ENCODE results near the gene KCNQ1. TPM values are rescaled to one million over a fixed set of nuclear protein-coding genes. Genes with fewer than 3 reads are reported as not detected.

Gene KCNQ1
- total and polyA plus RNA-seq, 2 donors (not counting 3 experiments of a cell fraction or from before 2014, with no cell fraction given): 0.07 to 0.09 TPM

DNA sequence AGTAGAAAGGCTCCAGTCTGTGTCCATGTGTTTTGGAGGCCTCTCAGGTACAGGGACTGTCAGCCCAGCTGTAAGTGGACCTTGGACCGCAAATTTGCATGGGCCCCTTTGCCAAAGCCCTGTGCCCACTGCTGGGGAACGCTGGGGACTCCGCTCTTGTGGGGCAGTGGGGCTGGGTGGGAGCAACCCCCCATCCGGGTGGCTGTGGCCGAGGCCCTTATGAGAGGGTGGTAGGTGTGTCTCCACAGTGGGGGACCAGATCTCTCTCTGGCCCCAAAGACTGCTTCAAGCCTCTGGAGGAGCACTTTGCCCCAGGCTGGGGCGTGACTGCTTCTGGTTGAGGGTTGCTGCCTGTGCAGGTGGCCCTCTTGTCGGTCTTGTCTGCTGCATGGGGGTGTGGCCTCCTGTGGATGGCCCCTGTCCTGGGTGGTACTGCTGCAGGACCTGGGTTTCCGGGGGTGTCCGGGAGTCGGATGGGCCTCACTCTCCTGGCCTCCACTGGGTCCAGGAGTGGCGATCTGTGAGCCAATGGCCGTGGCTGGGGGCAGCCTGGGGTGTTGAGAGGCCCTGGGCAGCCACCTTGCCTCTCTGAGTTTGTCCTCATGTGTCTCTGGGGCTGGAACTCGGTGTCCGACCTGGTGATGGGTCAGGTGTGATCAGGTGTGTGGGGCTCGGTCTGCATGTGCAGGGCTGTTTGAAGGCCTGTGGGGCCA lies 15.9 kb downstream of the KCNQ1 start:
- H3K9ac ChIP-seq (replicated peaks; ENCODE audit: extremely low read depth, insufficient read depth, low read length): no peak overlapping the region
- no peak overlapping the region for H3K4me3 ChIP-seq (replicated peaks in 1 of 3; ENCODE audit: insufficient read depth in 1 of 3, low read depth in 1 of 3, low read length in 3 of 3)
- TF ChIP-seq JUN (IDR thresholded peaks at IDR 0.05; ENCODE audit: borderline replicate concordance, insufficient read depth, insufficient read length, low read depth) (no peak), MYC (IDR thresholded peaks at IDR 0.05; ENCODE audit: low read depth, low read length) (no peak), FOS (IDR thresholded peaks at IDR 0.05; ENCODE audit: borderline replicate concordance, insufficient read depth, low read length) (no peak), EZH2 (IDR thresholded peaks at IDR 0.05; ENCODE audit: borderline replicate concordance, low read depth, low read length, severe bottlenecking) (no peak), POLR2A (IDR thresholded peaks at IDR 0.05; ENCODE audit: low read depth, low read length) (no peak), POLR2AphosphoS5 (IDR thresholded peaks at IDR 0.05; ENCODE audit: insufficient read depth, low read depth, low read length) (no peak), GATA2 (IDR thresholded peaks at IDR 0.05; ENCODE audit: insufficient read depth, insufficient read length, low read depth, low read length) (no peak)
- TF ChIP-seq, protein P1, sequence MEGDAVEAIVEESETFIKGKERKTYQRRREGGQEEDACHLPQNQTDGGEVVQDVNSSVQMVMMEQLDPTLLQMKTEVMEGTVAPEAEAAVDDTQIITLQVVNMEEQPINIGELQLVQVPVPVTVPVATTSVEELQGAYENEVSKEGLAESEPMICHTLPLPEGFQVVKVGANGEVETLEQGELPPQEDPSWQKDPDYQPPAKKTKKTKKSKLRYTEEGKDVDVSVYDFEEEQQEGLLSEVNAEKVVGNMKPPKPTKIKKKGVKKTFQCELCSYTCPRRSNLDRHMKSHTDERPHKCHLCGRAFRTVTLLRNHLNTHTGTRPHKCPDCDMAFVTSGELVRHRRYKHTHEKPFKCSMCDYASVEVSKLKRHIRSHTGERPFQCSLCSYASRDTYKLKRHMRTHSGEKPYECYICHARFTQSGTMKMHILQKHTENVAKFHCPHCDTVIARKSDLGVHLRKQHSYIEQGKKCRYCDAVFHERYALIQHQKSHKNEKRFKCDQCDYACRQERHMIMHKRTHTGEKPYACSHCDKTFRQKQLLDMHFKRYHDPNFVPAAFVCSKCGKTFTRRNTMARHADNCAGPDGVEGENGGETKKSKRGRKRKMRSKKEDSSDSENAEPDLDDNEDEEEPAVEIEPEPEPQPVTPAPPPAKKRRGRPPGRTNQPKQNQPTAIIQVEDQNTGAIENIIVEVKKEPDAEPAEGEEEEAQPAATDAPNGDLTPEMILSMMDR (IDR thresholded peaks at IDR 0.05; ENCODE audit: extremely low read depth in 1 of 2, insufficient read depth in 1 of 2, low read depth in 1 of 2, low read length in 2 of 2): no peak
- TF ChIP-seq, protein P2, sequence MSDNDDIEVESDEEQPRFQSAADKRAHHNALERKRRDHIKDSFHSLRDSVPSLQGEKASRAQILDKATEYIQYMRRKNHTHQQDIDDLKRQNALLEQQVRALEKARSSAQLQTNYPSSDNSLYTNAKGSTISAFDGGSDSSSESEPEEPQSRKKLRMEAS (IDR thresholded peaks at IDR 0.05; ENCODE audit: insufficient read depth, insufficient read length): no peak
- no peaks in the 10 kb centered on the region for H3K79me2 ChIP-seq (ENCODE audit: control insufficient read depth, insufficient read depth, low read length)
- intact Hi-C loops (cut with micrococcal nuclease) (no loop called here), dilution Hi-C loops (cut with MboI; ENCODE audit: extremely low pct_ligation_motif_present, low sequenced_read_pairs) (no loop called here)
- H3K9me3 ChIP-seq (replicated peaks; ENCODE audit: control insufficient read depth, insufficient read depth, low read length): no peaks in the 10 kb centered on the region
- H2AFZ ChIP-seq (ENCODE audit: low read depth, low read length): no peak overlapping the region
- no peaks in the 10 kb centered on the region for H3K4me1 ChIP-seq (ENCODE audit: control insufficient read depth, extremely low read depth, insufficient read depth, low read length)
- no peaks in the 10 kb centered on the region for H4K20me1 ChIP-seq (replicated peaks; ENCODE audit: control insufficient read depth, extremely low read depth, insufficient read depth, low read length)
- H3K4me2 ChIP-seq (ENCODE audit: insufficient read depth, low read length): no peak overlapping the region
- H3K27me3 ChIP-seq (ENCODE audit: control insufficient read depth in 2 of 2, insufficient read depth in 2 of 2, low read length in 2 of 2): no peaks in the 10 kb centered on the region
- DNase-seq (ENCODE audit: low read depth, low spot score) (no peak), FAIRE-seq (no peak)
- CTCF ChIA-PET: no interaction called here
- POLR2A ChIA-PET: no interaction called here
- no peaks in the 10 kb centered on the region for H3K9me1 ChIP-seq (replicated peaks; ENCODE audit: control insufficient read depth, extremely low read depth, insufficient read depth, low read length)
- H3K27ac ChIP-seq (ENCODE audit: insufficient read depth, low read depth, low read length): no peak overlapping the region
- H3K36me3 ChIP-seq (ENCODE audit: control insufficient read depth in 2 of 2, extremely low read depth in 1 of 2, insufficient read depth in 2 of 2, low read length in 2 of 2): no peaks in the 10 kb centered on the region
- BruUV-seq (replicated peaks): no TSS peak
